Activated gamma-delta T cell treated with anti-CD3 and anti-CD28 coated beads, Interleukin-2, amount 50 U/mL, for 16 hours (primary cell): Measurements from ENCODE around the gene PPP1R13L.

Experiments
- DNase-seq: peaks from one replicate; pipeline ENCODE4 v3.0.0-alpha.2; 2020; ENCODE audit warnings: low read depth

Gene PPP1R13L, protein sequence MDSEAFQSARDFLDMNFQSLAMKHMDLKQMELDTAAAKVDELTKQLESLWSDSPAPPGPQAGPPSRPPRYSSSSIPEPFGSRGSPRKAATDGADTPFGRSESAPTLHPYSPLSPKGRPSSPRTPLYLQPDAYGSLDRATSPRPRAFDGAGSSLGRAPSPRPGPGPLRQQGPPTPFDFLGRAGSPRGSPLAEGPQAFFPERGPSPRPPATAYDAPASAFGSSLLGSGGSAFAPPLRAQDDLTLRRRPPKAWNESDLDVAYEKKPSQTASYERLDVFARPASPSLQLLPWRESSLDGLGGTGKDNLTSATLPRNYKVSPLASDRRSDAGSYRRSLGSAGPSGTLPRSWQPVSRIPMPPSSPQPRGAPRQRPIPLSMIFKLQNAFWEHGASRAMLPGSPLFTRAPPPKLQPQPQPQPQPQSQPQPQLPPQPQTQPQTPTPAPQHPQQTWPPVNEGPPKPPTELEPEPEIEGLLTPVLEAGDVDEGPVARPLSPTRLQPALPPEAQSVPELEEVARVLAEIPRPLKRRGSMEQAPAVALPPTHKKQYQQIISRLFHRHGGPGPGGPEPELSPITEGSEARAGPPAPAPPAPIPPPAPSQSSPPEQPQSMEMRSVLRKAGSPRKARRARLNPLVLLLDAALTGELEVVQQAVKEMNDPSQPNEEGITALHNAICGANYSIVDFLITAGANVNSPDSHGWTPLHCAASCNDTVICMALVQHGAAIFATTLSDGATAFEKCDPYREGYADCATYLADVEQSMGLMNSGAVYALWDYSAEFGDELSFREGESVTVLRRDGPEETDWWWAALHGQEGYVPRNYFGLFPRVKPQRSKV

DNA sequence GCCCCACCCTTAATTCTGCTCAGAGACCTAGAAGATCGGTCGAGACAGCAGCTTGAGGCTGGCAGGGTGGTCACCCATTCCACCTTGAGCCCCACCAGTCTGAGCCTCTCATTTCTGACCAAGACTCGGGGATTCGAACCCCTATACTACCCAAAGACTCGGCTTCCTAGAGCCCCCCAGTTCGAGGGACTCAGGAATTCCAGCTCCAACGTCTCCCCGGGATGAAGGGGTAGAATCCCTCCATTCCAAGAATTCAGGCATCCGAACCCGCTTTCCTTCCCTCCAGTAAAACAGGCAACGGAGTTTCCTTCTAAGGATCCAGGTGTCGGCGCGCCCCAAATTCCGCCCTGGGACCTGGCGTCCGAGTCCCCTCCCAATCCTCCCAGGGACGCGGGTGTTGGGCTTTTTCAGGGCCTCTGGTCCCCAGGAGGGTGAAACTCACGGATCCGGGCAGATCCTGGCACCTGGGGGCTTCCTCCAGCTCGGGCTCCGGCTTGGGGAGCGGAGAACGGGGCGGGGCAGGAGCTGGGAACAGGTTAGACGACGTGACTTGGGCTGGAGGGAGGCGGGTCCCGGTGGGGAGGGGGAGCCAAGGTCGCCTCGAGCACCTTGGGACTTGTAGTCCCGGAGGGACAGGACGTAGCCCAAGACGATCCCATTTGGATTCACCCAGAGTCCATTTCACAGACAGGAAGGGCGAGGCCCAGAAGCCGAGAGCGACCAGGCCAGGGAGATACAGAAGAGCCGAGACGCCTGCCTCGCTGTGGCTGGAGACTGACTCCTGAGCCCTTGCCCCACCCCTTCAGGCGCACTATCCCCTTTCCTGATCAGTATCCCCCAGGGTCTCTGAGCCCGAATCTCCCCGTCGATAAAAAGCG, at the start of gene PPP1R13L:
Gene PPP1R13L (minus strand): TSS at position 513 of the 878 bp plus-strand sequence. CDS start 6,751 bp downstream, outside the sequence.
- no peak for DNase-seq

DNA sequence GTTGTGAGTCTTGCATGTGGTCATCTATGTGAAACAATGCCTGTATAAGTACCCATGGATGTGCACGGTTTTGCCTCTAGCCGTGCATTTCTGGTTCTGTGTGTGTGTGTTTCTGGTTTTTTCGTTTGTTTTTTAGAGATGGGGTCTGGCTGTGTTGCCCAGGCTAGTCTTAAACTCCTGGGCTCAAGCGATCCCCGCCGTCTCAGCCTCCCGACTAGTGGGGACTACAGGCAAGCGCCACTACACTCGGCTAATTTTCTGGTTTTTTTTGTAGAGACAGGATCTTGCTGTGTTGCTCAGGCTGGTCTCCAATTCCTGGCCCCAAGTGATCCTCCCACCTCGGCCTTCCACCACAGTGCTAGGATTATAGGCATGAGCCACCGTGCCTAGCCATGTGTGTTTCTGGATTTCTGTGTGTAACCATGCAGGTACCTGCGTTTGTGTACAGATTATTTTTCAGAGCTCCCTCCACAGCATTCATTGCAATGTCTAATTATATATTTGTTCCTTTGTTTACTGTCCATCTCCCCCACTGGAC, 47.0 kb upstream of the PPP1R13L start:
- DNase-seq = no peak

DNA sequence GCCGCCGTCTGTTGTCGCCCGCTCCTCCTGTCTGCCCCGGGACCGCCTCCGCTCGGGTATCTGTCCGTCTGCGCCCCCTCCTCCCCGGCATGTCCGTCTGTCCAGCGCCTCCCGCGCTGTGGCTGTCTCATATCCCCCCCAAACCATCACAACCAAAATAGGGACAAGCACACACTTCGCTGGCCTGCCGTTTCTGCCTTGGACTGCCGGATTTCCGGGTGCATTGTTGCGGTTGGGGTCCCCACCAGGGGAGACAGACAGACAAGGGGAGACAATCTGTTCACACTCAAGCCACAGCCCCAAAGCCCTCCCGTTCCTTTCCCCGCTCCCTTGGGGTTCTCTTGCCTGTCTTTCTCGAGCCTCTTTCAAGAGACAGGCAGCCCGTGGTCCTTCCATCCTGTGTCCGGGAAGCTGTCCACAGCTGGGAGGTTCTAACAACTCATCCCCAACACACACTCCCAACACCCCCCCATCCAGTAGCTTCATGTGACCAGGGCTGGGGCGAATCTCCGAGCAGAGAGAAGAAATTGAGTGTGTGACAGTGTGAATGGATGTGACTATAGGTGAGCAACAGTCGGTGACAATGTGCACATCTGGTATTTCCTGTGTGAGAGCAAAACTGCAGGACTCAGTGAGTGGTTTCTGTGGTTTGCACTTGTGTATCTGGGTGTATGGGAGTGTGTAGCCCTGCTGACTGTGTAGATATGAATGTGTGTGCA, 46.4 kb upstream of the PPP1R13L start:
- no peak for DNase-seq

DNA sequence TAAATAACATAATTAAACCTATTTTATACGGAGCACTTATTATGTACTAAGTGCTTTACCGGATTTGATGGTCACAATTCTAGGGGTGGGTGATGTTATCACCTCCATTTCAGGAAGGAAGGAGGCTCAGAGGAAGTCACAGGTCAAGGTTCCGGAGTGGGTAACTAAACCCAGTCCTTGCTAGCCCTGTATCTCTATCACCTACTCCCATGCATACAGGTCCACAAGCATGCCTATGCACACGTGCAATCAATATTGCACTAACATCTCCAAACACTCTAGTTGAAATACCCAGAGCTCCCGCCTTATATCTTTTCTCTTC, 45.1 kb upstream of the PPP1R13L start:
- DNase-seq = no peak

DNA sequence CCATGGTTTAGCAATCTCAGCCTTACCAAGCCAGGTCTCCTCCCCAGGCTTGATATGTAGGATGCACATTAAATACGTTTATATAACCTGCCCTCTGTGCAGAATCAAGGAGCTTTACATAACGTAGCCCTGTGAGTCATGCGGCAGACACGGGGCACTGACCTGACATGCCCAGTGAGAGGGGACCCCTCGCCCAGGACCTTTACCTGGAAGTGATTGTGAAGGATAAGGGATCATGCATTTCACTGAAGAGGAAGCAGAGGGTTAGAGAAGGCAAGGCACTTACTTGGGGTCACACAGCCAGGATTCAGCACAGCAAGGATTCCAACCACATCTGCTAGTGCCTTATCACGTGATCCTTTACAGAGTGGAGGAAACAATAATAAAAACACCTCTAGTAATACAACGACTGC, 44.0 kb upstream of the PPP1R13L start:
- no peak for DNase-seq

DNA sequence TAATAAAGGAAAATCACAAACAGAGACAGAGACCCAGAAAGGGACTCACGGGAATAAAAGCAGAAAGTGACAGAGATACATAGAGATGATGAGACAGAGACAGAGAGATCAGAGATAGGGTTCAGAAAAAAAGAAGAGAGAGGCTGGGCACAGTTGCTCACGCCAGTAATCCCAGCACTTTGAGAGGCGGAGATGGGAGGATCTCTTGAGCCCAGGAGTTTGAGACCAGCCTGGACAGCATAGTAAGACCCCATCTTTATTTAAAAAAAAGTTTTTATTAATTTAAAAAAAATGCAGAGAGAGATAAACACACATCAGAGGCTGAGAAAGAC, 43.5 kb upstream of the PPP1R13L start:
- no peak for DNase-seq

DNA sequence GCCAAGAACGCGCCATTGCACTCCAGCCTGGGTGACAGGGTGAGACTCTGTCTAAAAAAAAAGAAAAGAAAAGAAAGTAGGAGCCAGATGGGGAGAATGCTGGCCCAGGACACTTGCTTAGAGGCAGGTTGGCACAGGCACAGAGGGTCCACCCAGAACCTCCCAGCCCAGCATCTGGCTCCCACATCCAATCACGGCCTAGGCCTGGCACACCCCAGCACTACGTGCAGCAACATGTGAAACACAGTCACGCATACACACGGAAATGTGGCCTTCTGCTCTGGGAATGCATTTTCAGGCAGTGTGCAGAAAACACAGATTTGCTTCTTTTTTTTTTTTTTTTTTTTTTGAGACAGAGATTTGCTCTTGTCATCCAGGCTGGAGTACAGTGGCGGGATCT, 42.1 kb upstream of the PPP1R13L start:
- DNase-seq = no peak

DNA sequence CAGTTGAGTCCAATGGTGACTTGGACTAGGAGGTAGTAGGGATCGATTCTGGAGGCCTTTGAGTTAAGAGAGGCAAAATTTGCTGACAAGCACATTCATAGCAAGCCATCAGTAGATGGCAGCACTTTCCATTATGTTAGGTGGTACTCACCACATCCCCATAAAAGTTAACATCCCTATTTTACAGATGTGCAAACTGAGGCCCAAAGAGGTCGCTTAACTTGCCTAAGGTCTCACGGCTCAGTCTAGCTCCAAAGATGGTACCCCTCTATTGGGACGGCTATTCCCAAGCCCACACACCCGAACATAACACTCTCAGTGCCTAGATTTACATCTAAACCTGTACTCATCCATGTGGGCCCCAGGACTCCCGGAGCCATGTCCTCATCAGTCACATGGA, 41.4 kb upstream of the PPP1R13L start:
- no peak for DNase-seq

DNA sequence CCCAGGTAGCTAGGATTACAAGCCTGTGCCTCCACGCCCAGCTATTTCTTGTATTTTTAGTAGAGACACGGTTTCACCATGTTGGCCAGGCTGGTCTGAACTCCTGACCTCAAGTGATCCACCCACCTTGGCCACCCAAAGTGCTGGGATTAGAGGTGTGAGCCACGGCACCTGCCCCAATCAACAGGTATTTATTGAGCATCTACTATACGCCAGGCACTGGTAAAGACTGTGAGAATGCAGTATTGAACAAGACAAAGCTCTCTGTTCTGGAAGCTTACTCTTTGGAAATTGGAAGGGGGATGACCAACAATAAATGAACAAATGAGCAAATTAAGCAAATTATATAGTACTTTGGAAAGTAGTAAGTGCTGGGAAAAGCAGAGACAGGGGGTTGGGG, 40.3 kb upstream of the PPP1R13L start:
- DNase-seq = no peak

DNA sequence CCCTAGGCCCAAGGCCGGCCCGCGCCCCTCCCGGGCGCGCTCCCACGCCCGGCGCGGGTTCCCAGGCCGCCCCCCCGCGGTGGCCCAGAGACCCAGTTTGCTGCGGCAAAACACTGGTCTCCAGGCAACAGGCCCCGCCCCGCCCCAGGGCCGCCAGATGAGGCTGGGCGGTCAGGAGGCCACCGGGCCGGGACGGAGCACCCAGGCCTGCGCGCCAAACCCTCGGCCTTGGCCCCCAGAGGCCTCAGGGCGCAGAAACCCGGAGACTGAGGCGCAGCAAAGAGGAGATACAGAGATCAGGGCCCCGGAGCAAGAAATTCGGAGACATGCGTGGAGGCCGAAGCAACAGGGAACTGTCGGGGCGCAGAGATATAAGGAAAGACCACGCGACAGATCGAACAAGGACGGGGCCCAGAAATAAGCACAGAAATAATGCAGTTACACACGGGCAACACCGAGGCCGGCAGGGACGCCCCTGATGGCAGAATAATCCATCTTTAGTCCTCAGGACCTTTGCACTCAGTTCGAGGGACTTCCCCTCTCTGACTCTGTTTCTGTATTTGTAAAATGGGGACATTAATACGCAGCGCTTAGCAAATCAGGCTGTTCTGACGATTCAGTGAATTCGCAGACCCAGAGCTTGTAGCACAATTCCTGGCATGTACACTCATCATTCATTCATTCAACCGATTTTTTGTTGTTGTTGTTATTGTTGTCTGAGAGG, 39.6 kb upstream of the PPP1R13L start:
- DNase-seq = peak; percentile 66

DNA sequence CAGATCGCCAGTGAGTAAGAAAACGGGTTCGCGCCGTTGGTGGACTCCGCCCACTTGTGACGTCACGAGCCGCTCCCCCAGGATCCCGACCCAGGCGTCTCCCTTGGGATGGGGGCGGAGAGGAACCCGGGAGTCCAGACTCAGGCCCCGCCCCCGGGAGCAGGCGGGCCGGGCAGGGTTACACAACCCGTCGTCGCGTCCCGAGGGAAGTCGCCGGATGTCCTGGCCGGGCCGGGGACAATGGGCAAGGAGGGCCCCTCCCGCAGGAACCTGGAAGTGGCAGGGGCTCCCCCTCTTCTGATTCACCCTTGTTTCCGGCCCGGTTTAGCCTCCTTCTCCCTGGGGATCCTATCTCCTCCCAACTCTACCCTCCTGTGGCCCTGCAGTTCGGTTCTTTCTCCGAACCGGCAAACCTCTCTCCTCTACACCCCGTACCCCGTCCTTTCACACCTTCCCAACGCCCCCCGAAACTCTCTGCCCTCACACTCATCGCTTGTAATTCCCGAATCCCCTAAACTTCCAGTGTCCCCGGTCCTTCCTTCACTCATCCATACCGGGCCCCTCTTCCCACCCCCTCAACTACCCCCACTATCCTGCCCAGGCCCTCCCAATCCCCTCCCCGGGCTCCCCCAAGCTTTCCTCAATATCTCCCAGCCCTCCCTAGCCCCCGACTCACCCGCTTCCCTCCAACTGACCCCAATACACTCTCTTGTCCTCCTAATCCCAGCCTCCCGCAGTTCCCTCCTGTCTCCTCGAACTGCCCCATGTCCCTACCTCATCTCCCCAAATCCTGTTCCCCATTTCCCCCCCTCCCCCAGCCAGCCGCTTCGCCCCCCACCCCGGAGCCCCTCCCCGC, 38.8 kb upstream of the PPP1R13L start:
- DNase-seq = peak; percentile 20

DNA sequence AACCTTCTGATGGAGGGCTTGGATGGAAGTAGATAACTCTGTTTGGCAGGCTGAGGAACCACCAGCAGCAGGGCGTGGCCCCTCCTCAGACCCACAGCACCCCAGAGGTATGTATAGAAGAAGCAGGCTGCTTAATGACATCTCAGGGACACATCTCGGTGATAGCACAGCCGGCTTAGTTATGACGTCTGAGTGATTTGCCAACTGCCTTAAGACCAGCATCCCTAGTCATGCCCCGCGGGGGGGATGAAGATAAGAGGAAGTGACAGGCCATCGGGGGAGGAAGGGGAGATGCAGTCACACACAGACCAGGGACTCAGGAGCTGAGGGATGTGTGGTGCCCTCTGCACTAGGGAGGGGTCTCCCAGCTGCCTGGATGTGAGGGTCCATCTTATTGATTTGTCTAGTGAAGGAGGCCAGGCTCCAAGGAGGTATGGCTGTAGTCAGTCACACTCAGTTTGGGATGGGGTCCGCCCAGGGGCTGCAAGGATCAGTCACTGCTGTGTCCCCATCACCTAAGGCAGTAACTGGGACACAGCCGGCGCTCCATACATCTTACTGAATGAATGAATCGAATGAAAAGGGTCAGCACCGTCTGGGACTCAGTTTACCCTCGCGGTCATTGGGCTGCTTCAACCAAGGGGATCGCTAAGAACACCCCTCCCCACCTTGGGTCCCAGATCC, 38.1 kb upstream of the PPP1R13L start:
- DNase-seq = no peak

DNA sequence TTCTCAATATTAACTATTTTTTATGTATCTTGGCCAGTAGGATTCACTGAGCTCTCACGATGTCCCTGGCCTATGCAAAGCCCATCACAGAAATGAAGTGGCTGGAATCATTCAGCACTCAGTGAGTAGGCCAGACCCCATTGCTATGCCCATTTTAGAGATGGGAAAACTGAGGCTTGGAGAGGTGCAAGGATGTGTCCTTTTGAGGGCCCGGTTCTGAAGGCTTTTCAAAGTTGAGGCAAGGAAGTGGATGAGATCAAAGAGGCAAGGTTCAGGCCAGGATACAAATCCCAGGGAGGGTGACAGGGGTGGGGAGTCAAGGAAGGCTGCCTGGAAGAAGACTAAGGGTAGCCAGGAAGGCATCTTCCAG, 37.5 kb upstream of the PPP1R13L start:
- DNase-seq = no peak

DNA sequence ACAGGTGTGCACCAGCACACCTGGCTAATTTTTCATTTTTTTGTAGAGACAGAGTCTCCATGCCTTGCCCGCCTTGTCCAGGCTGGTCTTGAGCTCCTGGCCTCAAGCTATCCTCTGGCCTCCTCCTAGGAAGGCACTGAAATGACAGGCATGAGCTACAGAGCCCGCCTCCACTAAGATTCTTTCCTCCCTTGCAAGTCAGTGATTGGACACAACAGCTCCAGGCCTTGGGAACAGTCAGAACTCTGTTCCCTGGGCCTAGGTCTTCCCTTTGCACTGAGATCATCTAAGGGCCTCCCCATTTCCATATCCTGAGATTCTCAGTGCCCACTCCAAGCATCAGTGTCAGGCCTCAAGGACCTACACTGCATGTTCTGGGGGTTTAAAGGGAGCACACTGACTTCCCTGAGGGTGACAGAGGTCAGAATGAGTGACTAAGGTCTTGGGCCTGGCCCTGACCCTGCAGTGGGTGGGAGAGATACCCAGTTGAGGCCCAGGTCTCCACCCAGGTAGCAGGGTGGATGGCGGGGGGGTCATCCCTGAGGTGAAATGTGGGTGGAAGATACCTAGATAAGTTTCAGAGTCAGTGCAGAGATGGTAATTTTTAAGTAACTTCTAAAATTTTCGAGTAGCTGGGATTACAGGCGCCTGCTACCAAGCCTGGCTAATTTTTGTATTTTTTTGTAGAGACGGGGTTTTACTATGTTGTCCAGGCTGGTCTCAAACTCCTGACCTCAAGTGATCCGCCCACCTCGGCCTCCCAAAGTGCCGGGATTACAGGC, 36.2 kb upstream of the PPP1R13L start:
- DNase-seq = no peak

DNA sequence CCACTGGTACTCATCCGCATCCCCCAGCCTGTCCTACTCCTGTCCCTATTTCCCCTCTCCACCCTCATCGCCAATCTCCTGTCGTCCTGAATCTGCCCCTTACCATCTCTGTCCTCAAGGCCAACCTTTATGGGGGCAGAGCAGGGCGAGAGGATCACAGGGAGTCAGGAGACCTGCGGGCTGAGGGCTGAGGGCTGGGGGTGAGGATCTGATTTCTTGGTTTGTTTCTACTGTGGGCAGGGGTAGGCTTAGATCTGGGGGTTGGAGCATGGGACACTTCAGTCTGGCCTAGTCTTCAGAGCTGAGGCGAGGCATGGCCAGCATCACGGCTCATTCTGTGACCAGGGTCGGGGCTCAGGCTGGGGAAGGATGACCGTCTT, 35.4 kb upstream of the PPP1R13L start:
- no peak for DNase-seq

DNA sequence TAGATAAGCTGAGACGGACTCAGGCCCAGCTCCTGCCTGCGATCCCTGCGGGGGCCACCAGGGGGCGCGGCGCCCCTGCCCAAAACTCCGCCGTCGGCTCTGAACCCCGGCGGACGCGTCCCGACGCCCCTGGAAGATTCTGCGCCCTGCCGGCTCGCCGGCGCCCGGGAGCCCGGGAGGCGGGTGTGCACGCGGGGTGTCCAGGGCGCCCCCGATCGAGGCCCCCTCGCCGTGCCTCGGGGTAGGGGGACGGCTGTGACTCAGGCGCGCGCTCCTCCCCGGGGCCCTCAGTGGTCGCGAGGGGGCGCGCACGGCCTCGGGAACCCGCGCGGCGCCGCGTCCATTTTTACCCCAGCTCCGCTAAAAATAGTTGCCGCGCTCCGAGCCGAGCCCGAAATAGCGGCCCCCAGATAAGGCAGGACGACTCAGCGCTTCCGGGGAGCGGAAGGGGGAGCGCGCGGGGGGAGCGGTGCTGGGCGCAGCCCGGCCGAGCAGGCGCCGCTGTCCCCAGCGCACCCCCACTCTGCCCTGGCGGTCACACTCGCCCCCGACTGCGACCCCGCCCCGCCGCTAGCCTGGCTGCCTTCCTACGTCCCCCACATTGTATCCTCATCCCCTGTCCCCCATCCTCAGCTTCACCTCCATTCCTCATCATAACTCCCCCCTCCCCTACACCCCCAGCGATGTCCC, 34.8 kb upstream of the PPP1R13L start:
- DNase-seq = peak; percentile 79

DNA sequence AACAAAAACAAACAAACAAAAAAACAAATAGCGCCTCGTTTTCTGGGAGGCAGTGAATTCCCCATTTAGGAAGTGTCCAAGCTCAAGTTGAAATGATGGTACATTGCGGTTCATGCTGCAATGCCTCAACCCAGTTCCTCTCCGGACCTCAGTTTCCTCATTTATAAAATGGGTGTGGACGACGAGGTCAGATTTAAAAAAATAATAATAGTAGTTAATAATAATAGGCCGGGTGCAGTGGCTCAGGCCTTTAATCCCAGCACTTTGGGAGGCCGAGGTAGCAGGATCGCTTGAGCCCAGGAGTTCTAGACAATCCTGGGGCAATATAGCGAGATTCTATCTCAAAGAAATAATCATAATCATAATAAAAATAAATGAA, 34.3 kb upstream of the PPP1R13L start:
- no peak for DNase-seq

DNA sequence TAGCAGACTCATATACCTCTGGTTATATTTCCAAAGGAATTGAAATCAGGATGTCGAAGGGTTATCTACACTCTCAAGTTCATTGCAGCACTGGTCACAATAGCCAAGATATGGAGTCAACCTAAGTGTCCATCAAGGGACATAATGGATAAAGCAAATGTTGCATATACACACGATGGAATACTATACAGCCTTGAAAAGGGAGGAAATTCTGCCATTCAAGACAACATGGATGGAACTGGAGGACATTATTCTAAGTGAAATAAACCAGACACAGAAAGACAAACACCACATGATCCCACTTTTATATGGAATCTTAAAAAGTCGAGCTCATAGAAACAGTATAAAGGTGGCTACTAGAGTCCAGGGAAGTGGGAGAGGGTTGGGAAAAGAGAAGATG, 32.5 kb upstream of the PPP1R13L start:
- DNase-seq = no peak
